ENCODE measurements around the gene C1QTNF4. TPM values are rescaled to one million over a fixed set of nuclear protein-coding genes. Genes with fewer than 3 reads are reported as not detected.

C1QTNF4 gene
- total and polyA plus RNA-seq, 2 of the 13 experiments (the other 11 are each of a cell fraction or from before 2014, with no cell fraction given), result not detected

DNA sequence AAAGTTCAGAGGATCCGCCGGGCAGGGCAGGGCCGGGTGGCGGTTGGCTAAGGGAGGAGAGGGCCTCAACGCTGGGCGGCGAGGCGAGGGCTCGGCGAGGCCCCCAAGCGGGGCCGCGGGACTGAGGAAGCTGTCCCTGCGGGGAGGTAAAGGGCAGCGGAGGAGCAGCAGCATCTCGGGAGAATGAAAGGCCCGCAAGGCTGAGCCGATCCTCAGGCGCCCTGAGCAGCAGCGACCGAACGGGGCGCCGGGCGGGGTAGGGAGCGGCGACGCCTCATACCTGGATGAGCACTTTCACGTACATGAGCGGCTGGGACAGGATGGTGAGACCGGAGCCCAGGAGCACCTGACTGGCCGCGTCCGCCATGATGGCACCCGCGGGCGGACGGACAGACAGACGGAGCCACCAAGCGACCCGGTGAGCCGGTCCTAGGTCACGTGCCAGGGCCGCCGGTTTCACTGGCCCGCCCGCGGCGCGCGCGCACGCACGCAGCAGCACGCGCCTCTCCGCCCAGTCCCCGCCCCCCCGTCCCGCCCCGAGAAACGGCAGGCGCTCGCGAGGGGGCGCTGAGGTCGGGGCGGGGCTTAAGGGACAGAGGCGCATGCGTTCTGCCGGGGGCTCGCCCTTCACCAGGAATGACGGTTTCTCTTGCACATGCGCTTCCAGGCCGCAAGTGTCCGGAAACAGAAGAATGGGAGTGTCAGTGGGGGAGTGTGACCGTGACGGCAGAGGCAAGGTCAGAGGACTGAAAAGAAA, 48.1 kb upstream of the C1QTNF4 start, which contains the start of gene MTCH2 (continued):
- TF ChIP-seq, protein P1, sequence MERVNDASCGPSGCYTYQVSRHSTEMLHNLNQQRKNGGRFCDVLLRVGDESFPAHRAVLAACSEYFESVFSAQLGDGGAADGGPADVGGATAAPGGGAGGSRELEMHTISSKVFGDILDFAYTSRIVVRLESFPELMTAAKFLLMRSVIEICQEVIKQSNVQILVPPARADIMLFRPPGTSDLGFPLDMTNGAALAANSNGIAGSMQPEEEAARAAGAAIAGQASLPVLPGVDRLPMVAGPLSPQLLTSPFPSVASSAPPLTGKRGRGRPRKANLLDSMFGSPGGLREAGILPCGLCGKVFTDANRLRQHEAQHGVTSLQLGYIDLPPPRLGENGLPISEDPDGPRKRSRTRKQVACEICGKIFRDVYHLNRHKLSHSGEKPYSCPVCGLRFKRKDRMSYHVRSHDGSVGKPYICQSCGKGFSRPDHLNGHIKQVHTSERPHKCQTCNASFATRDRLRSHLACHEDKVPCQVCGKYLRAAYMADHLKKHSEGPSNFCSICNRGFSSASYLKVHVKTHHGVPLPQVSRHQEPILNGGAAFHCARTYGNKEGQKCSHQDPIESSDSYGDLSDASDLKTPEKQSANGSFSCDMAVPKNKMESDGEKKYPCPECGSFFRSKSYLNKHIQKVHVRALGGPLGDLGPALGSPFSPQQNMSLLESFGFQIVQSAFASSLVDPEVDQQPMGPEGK (CRISPR knock-in tag; IDR thresholded peaks at IDR 0.05), result peak; percentile 59; the same call in 1 of the 2 replicates
- TF ChIP-seq ZBTB1 (CRISPR knock-in tag; IDR thresholded peaks at IDR 0.05; ENCODE audit: borderline replicate concordance) (no peak), POLR2AphosphoS2 (IDR thresholded peaks at IDR 0.05; ENCODE audit: low read depth, low read length) (no peak), RFXAP (CRISPR knock-in tag; IDR thresholded peaks at IDR 0.05; ENCODE audit: borderline replicate concordance) (peak; percentile 71; the same call in 1 of the 2 replicates), ZNF629 (CRISPR knock-in tag; conservative IDR thresholded peaks at IDR 0.05) (0 out of 2 replicates have a peak, but pooled peaks have one; percentile 4), EZH2 (conservative IDR thresholded peaks at IDR 0.05; ENCODE audit: low read depth, low read length) (no peak), MEIS2 (CRISPR knock-in tag; IDR thresholded peaks at IDR 0.05) (peak; percentile 43; the same call in 1 of the 2 replicates), DNMT1 (CRISPR knock-in tag; IDR thresholded peaks at IDR 0.05) (no peak), ZNF260 (CRISPR knock-in tag; IDR thresholded peaks at IDR 0.05; ENCODE audit: borderline replicate concordance, low read depth) (no peak), RBM39 (IDR thresholded peaks at IDR 0.05; ENCODE audit: low read depth, low read length, poor library complexity, severe bottlenecking) (peak; percentile 39), ZKSCAN1 (IDR thresholded peaks at IDR 0.05; ENCODE audit: low read length) (no peak)
- TF ChIP-seq, protein P2, sequence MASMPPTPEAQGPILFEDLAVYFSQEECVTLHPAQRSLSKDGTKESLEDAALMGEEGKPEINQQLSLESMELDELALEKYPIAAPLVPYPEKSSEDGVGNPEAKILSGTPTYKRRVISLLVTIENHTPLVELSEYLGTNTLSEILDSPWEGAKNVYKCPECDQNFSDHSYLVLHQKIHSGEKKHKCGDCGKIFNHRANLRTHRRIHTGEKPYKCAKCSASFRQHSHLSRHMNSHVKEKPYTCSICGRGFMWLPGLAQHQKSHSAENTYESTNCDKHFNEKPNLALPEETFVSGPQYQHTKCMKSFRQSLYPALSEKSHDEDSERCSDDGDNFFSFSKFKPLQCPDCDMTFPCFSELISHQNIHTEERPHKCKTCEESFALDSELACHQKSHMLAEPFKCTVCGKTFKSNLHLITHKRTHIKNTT (CRISPR knock-in tag; IDR thresholded peaks at IDR 0.05), result no peak
- TF ChIP-seq, protein P3, sequence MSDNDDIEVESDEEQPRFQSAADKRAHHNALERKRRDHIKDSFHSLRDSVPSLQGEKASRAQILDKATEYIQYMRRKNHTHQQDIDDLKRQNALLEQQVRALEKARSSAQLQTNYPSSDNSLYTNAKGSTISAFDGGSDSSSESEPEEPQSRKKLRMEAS (IDR thresholded peaks at IDR 0.05), result peak; percentile 89
- TF ChIP-seq, protein P4, sequence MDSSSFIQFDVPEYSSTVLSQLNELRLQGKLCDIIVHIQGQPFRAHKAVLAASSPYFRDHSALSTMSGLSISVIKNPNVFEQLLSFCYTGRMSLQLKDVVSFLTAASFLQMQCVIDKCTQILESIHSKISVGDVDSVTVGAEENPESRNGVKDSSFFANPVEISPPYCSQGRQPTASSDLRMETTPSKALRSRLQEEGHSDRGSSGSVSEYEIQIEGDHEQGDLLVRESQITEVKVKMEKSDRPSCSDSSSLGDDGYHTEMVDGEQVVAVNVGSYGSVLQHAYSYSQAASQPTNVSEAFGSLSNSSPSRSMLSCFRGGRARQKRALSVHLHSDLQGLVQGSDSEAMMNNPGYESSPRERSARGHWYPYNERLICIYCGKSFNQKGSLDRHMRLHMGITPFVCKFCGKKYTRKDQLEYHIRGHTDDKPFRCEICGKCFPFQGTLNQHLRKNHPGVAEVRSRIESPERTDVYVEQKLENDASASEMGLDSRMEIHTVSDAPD (CRISPR knock-in tag; IDR thresholded peaks at IDR 0.05), result no peak
- TF ChIP-seq, protein P5, sequence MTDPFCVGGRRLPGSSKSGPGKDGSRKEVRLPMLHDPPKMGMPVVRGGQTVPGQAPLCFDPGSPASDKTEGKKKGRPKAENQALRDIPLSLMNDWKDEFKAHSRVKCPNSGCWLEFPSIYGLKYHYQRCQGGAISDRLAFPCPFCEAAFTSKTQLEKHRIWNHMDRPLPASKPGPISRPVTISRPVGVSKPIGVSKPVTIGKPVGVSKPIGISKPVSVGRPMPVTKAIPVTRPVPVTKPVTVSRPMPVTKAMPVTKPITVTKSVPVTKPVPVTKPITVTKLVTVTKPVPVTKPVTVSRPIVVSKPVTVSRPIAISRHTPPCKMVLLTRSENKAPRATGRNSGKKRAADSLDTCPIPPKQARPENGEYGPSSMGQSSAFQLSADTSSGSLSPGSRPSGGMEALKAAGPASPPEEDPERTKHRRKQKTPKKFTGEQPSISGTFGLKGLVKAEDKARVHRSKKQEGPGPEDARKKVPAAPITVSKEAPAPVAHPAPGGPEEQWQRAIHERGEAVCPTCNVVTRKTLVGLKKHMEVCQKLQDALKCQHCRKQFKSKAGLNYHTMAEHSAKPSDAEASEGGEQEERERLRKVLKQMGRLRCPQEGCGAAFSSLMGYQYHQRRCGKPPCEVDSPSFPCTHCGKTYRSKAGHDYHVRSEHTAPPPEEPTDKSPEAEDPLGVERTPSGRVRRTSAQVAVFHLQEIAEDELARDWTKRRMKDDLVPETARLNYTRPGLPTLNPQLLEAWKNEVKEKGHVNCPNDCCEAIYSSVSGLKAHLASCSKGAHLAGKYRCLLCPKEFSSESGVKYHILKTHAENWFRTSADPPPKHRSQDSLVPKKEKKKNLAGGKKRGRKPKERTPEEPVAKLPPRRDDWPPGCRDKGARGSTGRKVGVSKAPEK (CRISPR knock-in tag; IDR thresholded peaks at IDR 0.05; ENCODE audit: borderline replicate concordance), result no peak
- TF ChIP-seq, protein P6, sequence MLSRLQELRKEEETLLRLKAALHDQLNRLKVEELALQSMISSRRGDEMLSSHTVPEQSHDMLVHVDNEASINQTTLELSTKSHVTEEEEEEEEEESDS (CRISPR knock-in tag; IDR thresholded peaks at IDR 0.05; ENCODE audit: borderline replicate concordance), result 0 out of 2 replicates have a peak, but pooled peaks have one; percentile 63
